GM12878 (cell line): ENCODE data around the gene HID1.

Source experiments
- DPF2 ChIP-seq: fragments of 450-650 bp; IDR thresholded peaks from 2 replicates; pipeline ENCODE4 v1.6.1; 2017; ENCODE audit warnings: mild to moderate bottlenecking
- EZH2 ChIP-seq: IDR thresholded peaks from 2 replicates; pipeline ENCODE4 v1.6.1; 2012; ENCODE audit warnings: low read depth, mild to moderate bottlenecking, control low read depth, inconsistent platforms, low read length, borderline replicate concordance; ENCODE audit not compliant: control insufficient read depth
- KDM1A ChIP-seq: fragments of 200-600 bp; sonication (generic); IDR thresholded peaks from 2 replicates; pipeline ENCODE4 v1.6.1; 2016; ENCODE audit warnings: borderline replicate concordance
- NR2C1 ChIP-seq: fragments of 450-650 bp; IDR thresholded peaks from 2 replicates; pipeline ENCODE4 v1.6.1; 2017; ENCODE audit warnings: antibody characterized with exemption, mild to moderate bottlenecking, moderate library complexity
- POLR2A ChIP-seq: IDR thresholded peaks from 2 replicates; pipeline ENCODE4 v1.6.1; 2011; ENCODE audit warnings: low read depth, mild to moderate bottlenecking, low read length
- POLR2AphosphoS2 ChIP-seq: IDR thresholded peaks from 2 replicates; pipeline ENCODE4 v1.6.1; 2011; ENCODE audit warnings: low read depth, mild to moderate bottlenecking, low read length, improper control_type of control experiment, moderate library complexity
- TF ChIP-seq, protein P1 (sequence below), 3 experiments: IDR thresholded peaks in 2 of 3; conservative IDR thresholded peaks in 1 of 3; 2 replicates each; pipeline ENCODE4 v1.5.1; 2011; ENCODE audit warnings: low read depth in 3 of 3, low read length in 3 of 3, mild to moderate bottlenecking in 3 of 3, control low read depth in 2 of 3, moderate library complexity in 2 of 3, inconsistent platforms in 1 of 3, mixed read lengths in 1 of 3; ENCODE audit not compliant: control insufficient read depth in 2 of 3, insufficient read depth in 1 of 3; ENCODE audit errors: extremely low read depth in 1 of 3

DNA sequence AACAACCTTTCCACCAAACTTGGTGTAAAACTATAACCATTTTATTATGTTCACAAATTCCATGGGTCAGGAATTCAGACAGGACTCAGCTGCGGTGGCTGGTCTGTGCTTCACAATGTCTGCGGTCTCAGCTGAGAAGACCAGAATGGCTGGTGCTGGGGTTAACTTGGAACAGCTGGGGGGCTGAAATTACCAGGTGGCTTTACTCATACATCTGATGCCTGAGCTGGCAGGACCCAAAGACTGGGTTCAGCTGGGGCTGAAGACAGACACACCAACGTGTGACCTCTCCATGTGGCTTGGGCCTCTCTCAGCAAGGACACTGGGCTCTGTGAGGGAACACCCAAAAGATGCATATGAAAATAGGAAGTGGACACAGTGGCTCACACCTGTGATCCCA lies 5.7 kb upstream of the HID1 start:
- no peak for TF ChIP-seq POLR2AphosphoS2
- TF ChIP-seq POLR2A: no peak
- TF ChIP-seq EZH2: no peak
- TF ChIP-seq NR2C1: no peak
- no peak for TF ChIP-seq KDM1A
- TF ChIP-seq, protein P1, sequence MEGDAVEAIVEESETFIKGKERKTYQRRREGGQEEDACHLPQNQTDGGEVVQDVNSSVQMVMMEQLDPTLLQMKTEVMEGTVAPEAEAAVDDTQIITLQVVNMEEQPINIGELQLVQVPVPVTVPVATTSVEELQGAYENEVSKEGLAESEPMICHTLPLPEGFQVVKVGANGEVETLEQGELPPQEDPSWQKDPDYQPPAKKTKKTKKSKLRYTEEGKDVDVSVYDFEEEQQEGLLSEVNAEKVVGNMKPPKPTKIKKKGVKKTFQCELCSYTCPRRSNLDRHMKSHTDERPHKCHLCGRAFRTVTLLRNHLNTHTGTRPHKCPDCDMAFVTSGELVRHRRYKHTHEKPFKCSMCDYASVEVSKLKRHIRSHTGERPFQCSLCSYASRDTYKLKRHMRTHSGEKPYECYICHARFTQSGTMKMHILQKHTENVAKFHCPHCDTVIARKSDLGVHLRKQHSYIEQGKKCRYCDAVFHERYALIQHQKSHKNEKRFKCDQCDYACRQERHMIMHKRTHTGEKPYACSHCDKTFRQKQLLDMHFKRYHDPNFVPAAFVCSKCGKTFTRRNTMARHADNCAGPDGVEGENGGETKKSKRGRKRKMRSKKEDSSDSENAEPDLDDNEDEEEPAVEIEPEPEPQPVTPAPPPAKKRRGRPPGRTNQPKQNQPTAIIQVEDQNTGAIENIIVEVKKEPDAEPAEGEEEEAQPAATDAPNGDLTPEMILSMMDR (IDR thresholded peaks at IDR 0.05 in 2 of 3, conservative IDR thresholded peaks at IDR 0.05 in 1 of 3; ENCODE audit: control insufficient read depth in 2 of 3, extremely low read depth in 1 of 3, insufficient read depth in 1 of 3, low read depth in 3 of 3, low read length in 3 of 3): no peak
- no peak for TF ChIP-seq DPF2
